HFF-Myc (cell line): Measurements from ENCODE around the gene REEP2.

Experiments used
- DNase-seq: peaks from one replicate; pipeline ENCODE4 v3.0.0-alpha.2; 2011; ENCODE audit warnings: low read depth; ENCODE audit errors: extremely low read depth
- H3K4me3 ChIP-seq: replicated peaks from 2 replicates; pipeline ENCODE4 v1.5.1; 2011; ENCODE audit warnings: low read depth, mild to moderate bottlenecking, control low read depth, low read length
- TF ChIP-seq, protein P1 (sequence below): IDR thresholded peaks from 2 replicates; pipeline ENCODE4 v1.5.1; 2012; ENCODE audit warnings: mild to moderate bottlenecking, low read depth, low read length, control low read depth; ENCODE audit errors: missing control alignments

REEP2 gene

DNA sequence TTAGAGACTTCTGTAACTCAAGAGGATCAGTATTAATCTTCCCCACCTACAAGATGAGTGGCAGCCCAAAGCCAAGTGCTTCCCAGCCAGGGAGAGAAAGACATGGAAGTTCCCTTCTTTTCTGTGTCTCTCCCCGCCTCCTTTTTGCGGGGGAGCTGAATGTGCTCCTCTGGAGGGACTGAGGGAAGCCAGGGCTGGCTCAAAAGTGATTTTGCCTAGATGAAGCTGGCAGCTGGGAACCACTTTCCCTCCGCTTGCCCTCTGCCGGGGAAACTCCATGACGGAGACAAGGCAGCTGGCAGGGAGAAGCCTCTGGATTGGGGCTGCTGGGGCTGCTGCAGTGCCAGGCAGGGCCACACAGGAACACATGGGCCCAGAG is 50.8 kb downstream of the REEP2 start:
- DNase-seq: no peak

DNA sequence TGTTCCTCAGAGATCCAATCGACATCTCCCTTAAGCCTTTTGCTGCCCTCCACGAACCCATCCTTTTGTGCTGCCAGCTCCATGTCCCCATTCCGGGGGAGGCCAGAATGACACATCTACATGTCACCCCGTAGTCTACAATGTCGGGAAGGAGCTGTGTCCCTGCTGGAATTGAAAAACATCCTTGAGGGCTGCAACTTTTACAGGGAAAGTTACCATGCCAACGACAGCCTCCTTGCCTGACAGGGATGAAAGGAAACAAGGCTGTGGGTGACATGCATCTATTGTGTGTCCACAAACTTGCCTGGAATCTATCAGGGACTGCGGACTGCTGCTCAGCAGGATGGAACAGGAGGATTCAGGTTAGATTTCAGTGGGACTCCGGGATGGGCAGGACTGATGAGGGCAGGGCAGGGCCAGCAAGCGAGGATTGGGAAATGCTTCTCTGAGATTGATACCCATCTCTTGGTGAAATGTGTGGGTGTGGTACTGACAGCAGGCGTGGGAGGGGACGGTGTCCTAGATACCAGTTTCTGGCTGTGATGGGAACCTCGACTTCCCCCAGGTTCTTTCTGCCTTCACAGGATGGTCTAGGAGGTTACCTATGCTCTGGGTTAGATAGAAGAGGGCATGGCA is 51.9 kb downstream of the REEP2 start:
- TF ChIP-seq, protein P1, sequence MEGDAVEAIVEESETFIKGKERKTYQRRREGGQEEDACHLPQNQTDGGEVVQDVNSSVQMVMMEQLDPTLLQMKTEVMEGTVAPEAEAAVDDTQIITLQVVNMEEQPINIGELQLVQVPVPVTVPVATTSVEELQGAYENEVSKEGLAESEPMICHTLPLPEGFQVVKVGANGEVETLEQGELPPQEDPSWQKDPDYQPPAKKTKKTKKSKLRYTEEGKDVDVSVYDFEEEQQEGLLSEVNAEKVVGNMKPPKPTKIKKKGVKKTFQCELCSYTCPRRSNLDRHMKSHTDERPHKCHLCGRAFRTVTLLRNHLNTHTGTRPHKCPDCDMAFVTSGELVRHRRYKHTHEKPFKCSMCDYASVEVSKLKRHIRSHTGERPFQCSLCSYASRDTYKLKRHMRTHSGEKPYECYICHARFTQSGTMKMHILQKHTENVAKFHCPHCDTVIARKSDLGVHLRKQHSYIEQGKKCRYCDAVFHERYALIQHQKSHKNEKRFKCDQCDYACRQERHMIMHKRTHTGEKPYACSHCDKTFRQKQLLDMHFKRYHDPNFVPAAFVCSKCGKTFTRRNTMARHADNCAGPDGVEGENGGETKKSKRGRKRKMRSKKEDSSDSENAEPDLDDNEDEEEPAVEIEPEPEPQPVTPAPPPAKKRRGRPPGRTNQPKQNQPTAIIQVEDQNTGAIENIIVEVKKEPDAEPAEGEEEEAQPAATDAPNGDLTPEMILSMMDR: no peak
- DNase-seq: no peak
- no peak overlapping the region for H3K4me3 ChIP-seq

More for the DNA sequence above, 50.8 kb downstream of the REEP2 start:
- TF ChIP-seq, protein P1: no peak
- no peak overlapping the region for H3K4me3 ChIP-seq

DNA sequence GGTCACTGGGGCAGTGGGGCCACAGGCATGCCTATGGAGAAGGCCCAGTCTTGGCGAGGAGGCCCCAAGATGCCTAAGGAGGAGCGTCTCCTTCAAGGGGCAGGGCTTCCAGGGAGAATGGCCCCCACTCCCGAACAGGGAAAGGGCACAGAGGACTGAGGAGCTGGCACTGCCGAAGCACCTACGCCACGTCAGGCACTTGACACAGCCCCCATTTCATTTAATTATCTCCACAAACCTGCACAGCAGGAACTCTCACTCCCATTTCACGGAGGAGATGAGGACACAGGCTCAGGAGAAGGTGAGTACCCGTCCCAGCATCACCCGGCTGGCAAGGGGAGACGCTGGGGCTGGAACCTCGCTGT is 52.4 kb downstream of the REEP2 start:
- DNase-seq: no peak
- TF ChIP-seq, protein P1: no peak
- H3K4me3 ChIP-seq: peak overlapping the region; percentile 40

DNA sequence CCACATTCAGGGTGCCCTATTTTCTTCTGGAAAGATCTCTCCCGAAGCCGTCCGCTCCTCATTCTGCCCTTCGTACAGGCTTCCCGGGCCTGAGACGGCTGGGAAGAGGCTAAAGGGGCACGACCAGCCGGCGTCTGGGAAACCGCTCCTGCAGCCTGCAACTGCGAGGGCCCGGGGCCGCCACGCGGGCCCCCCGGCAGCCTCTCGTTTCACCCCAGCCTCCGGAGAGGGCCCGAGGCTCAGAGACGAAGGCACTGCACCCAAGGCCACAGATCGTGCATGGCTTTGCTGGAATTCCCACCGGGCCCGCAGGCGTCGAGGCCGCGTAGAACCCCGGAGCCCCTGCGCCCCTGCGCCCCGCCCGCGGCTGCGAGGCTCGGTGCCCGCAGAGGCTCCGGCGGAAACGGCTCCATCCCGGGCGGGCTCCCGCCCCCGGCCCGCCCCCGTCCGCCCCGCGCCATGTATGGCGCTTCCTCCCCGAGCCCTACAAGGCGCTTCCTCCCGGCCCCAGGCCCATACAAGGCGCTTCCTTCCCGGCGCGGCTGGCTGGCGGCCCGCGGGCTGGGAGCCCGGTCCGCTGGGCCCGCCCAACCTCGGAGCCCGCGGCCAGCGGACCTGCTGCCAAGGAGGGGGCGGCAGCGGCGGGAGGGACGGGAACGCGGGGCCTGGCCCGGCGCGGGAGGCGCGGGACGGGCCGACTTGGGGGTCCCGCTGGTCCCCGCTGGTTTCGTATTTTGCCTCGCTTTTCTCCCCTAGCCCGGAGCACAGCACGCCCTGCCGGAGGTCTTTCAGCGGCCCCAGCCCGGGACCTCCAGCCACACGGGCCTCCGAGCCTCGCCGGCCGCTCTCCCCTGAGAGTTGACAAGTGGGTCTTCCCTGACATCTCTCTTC is 53.1 kb downstream of the REEP2 start:
- TF ChIP-seq, protein P1: no peak
- DNase-seq: no peak
- H3K4me3 ChIP-seq: peak overlapping the region; percentile 46

DNA sequence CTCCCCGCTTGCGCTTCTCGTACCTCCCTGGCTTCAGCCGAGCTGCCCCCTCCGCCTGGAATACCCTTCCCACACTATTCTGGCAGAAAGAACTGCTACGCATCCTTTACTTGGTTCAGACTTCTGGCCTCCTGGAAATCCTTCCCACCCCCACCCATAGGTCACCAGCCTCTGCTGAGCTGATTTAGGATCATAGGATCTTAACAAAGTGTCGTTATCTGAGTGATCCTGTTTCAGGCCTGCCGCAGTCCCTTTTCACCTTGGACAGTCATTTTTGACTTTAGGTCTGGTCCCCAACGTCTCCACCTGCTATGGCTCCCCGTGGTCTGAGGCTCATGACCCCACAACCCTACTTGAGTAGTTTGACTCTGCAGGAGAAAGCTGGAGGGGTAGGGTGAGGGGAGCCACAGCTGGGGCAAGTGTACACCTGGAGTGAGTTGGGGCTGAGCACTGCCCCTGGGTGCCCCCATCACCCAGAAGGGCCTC is 53.7 kb downstream of the REEP2 start:
- no peak for DNase-seq
- TF ChIP-seq, protein P1: no peak
- H3K4me3 ChIP-seq: peak overlapping the region; percentile 46

DNA sequence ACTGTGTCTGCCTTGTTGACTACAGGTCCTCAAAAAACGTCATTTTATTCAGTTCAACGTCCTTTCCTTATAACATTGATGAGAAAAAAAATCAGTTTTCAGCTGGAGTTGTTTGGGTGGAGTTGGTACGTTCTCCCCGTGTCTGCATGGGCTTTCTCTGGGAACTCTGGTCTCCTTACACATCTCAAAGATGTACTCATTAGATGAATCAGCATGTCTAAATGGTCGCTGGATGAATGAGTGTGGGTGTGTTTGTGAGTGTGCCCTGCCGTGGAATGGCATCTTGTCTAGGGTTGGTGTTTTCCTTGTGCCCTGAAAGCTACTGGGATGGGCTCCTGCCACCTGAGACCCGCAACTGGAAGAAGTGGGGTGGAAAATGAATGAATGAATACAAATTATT is 56.5 kb downstream of the REEP2 start:
- TF ChIP-seq, protein P1: no peak
- DNase-seq: no peak

More for the DNA sequence above, 56.5 kb downstream of the REEP2 start:
- H3K4me3 ChIP-seq: no peak overlapping the region
